LNCaP clone FGC (cell line): ENCODE results near the gene MILR1.
"Not testable (repeated sequence)": the region's sequence is repeated elsewhere in the genome, so short reads cannot be mapped to it uniquely, and the experiment has no call there.

Source experiments
- DNase-seq: peaks from one replicate; pipeline ENCODE4 v3.0.0-alpha.2; 2011; ENCODE audit warnings: low read depth
- H3K4me3 ChIP-seq: 2 replicates; pipeline ENCODE4 v1.5.1; 2011; ENCODE audit warnings: mild to moderate bottlenecking, low read depth, low read length, control low read depth
- CTCF ChIP-seq: IDR thresholded peaks from 2 replicates; pipeline ENCODE4 v1.5.1; 2012; ENCODE audit warnings: mild to moderate bottlenecking; ENCODE audit not compliant: control insufficient read depth, insufficient read depth; ENCODE audit errors: extremely low read depth

Gene MILR1

GRCh38 chr17:64418506-64419339 lies 30.2 kb upstream of the MILR1 start:
- peak; percentile 38 for DNase-seq

GRCh38 chr17:64420143-64420670 lies 28.7 kb upstream of the MILR1 start:
- H3K4me3 ChIP-seq: no peak overlapping the region
- DNase-seq: peak; percentile 38
- peak; percentile 75 for TF ChIP-seq CTCF

More at GRCh38 chr17:64418506-64419339, 30.2 kb upstream of the MILR1 start:
- peak; percentile 71 for TF ChIP-seq CTCF
- no peak overlapping the region for H3K4me3 ChIP-seq

- H3K4me3 ChIP-seq, DNase-seq: not testable (repeated sequence)
These were observed 26.8 kb upstream of the MILR1 start for GRCh38 chr17:64422121-64422520.

DNA sequence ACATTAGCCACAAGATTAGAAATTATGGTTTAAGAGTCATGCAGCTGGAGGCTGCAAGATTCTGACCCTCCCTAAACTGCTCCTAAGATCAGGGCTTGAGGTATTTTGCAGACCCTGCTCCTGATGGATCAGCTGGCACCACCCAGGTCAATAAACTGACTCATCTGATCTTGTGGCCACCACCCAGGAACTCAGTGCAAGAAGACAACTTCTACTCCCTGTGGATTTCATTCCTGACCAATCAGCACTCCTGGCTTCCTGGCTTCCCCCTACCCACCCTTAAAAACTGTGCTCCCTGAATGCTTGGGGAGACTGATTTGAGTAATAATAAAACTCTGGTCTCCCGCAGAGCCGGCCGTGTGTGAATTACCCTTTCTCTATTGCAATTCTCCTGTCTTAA lies 25.0 kb upstream of the MILR1 start:
- no peak overlapping the region for H3K4me3 ChIP-seq
- DNase-seq: no peak
- no peak for TF ChIP-seq CTCF

GRCh38 chr17:64424324-64424849 lies 24.5 kb upstream of the MILR1 start:
- DNase-seq: no peak
- no peak for TF ChIP-seq CTCF
- no peak overlapping the region for H3K4me3 ChIP-seq

DNA sequence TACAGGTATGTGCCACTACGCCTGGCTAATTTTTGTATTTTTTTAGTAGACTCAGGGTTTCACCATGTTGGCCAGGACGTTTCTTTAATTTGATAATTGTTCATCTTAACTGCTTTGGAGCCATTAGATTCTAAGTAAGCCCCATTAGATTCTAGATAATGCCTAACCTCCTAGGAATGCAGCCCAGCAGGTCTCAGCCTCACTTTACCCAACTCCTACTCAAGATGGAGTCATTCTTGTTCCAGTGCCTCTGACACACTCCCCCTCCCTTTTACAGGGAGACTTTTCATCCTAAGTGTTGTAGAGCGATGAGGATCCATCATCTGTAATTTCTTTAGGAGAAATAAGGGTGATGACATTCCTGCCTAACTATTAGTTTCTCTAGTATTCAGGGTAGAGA lies 23.7 kb upstream of the MILR1 start:
- TF ChIP-seq CTCF: no peak
- no peak for DNase-seq
- no peak overlapping the region for H3K4me3 ChIP-seq

- H3K4me3 ChIP-seq: no peak overlapping the region
- no peak for DNase-seq
- TF ChIP-seq CTCF: no peak
These were observed 22.3 kb upstream of the MILR1 start for GRCh38 chr17:64426596-64426995.
